Right atrium auricular region (tissue), 2 donors: ENCODE measurements around the gene BRI3BP. TPM values are rescaled to one million over a fixed set of nuclear protein-coding genes. Genes with fewer than 3 reads are reported as not detected.
"Not testable (repeated sequence)": the region's sequence is repeated elsewhere in the genome, so short reads cannot be mapped to it uniquely, and the experiment has no call there.

ENCODE experiments used
- DNase-seq: peaks from one replicate; pipeline ENCODE4 v3.0.0-alpha.2; 2019; ENCODE audit warnings: low spot score
- H3K27ac ChIP-seq, 2 donors: fragments of 200-600 bp; sonication (generic); 1 replicate in 1 of 2; 2 replicates in 1 of 2; pipeline ENCODE4 v1.5.1; 2016 to 2019
- H3K27me3 ChIP-seq, 2 donors: fragments of 200-600 bp; sonication (generic); one replicate each; pipeline versions ENCODE4 v1.5.1 to v1.6.0; 2017 to 2019
- H3K36me3 ChIP-seq: fragments of 200-600 bp; sonication (generic); one replicate; pipeline ENCODE4 v1.5.1; 2016
- H3K4me1 ChIP-seq, 2 donors: fragments of 200-600 bp; sonication (generic); one replicate each; pipeline versions ENCODE4 v1.5.1 to v1.6.0; 2017 to 2019
- H3K4me3 ChIP-seq, 2 donors: fragments of 200-600 bp; sonication (generic); 1 replicate in 1 of 2; 2 replicates in 1 of 2; pipeline ENCODE4 v1.5.1; 2017 to 2019; ENCODE audit warnings: mild to moderate bottlenecking in 1 of 2, moderate library complexity in 1 of 2
- H3K9me3 ChIP-seq, 2 donors: fragments of 200-600 bp; sonication (generic); one replicate each; pipeline ENCODE4 v1.5.1; 2019
- CTCF ChIP-seq, 2 donors: fragments of 200-600 bp; sonication (generic); IDR thresholded peaks; one replicate each; pipeline ENCODE4 v1.5.1; 2019; ENCODE audit warnings: antibody characterized with exemption in 2 of 2
- total RNA-seq, 2 donors: library from RNA; depleted of rRNA; stranded (reverse); fragments of >200 nt; gene quantifications; one replicate each; pipeline ENCODE4 v1.1.0, GENCODE V29; 2016

Gene BRI3BP
- total RNA-seq, 2 donors from 2014 or later: 2.8 TPM

GRCh38 chr12:125070661-125071390 lies 77.4 kb downstream of the BRI3BP start:
- Histone ChIP-seq H3K36me3 (no peaks in the 10 kb centered on the region), H3K4me3 (no peak overlapping the region), H3K27ac (no peak overlapping the region), H3K27me3 (no peaks in the 10 kb centered on the region), H3K4me1 (peaks cover 0 to 24% of the 10 kb centered on the region in 2 donors), H3K9me3 (no peaks in the 10 kb centered on the region)
- TF ChIP-seq CTCF (IDR thresholded peaks at IDR 0.05): no peak
- DNase-seq: no peak

- H3K36me3 ChIP-seq: peaks cover 5% of the 10 kb centered on the region
- H3K27ac ChIP-seq: no peak overlapping the region
- peaks cover 0 to 20% of the 10 kb centered on the region in 2 donors for H3K4me1 ChIP-seq
- no peak overlapping the region for H3K4me3 ChIP-seq
- DNase-seq: no peak
- no peak for TF ChIP-seq CTCF (IDR thresholded peaks at IDR 0.05)
- no peaks in the 10 kb centered on the region for H3K9me3 ChIP-seq
- no peaks in the 10 kb centered on the region for H3K27me3 ChIP-seq
Observed at GRCh38 chr12:125071456-125071855, 78.0 kb downstream of the BRI3BP start.

GRCh38 chr12:125072496-125072895 lies 79.1 kb downstream of the BRI3BP start:
- H3K4me1 ChIP-seq: peaks cover 0 to 20% of the 10 kb centered on the region in 2 donors
- H3K27ac ChIP-seq: no peak overlapping the region
- peaks cover 14% of the 10 kb centered on the region for H3K36me3 ChIP-seq
- DNase-seq: no peak
- no peaks in the 10 kb centered on the region for H3K27me3 ChIP-seq
- TF ChIP-seq CTCF (IDR thresholded peaks at IDR 0.05): no peak
- H3K9me3 ChIP-seq: no peaks in the 10 kb centered on the region
- H3K4me3 ChIP-seq: no peak overlapping the region

GRCh38 chr12:125074294-125074693 lies 80.8 kb downstream of the BRI3BP start:
- not testable (repeated sequence) for H3K27ac ChIP-seq, H3K4me3 ChIP-seq, H3K9me3 ChIP-seq, H3K4me1 ChIP-seq, DNase-seq, H3K27me3 ChIP-seq
- H3K36me3 ChIP-seq: peaks cover 27% of the 10 kb centered on the region

- H3K36me3 ChIP-seq: peaks cover 27% of the 10 kb centered on the region
- H3K4me3 ChIP-seq: no peak overlapping the region
- no peak for TF ChIP-seq CTCF (IDR thresholded peaks at IDR 0.05)
- no peaks in the 10 kb centered on the region for H3K4me1 ChIP-seq
- no peak overlapping the region for H3K27ac ChIP-seq
- H3K9me3 ChIP-seq: no peaks in the 10 kb centered on the region
- H3K27me3 ChIP-seq: no peaks in the 10 kb centered on the region
- no peak for DNase-seq
Observed at GRCh38 chr12:125076103-125076502, 82.7 kb downstream of the BRI3BP start.

- no peak for DNase-seq
- H3K4me1 ChIP-seq: no peaks in the 10 kb centered on the region
- TF ChIP-seq CTCF (IDR thresholded peaks at IDR 0.05): no peak
- H3K27ac ChIP-seq: peak overlapping the region in 1 of 2 donors; percentile 32
- H3K4me3 ChIP-seq: no peak overlapping the region
- peaks cover 27% of the 10 kb centered on the region for H3K36me3 ChIP-seq
- no peaks in the 10 kb centered on the region for H3K9me3 ChIP-seq
- no peaks in the 10 kb centered on the region for H3K27me3 ChIP-seq
Observed at GRCh38 chr12:125079084-125079483, 85.6 kb downstream of the BRI3BP start.
